ENCODE results near the gene XPR1.

XPR1 gene

GRCh38 chr1:180620581-180620980 lies 11.2 kb upstream of the XPR1 start:
- H2AFZ ChIP-seq (ENCODE audit: low read length), result no peak overlapping the region
- H3K79me2 ChIP-seq (ENCODE audit: insufficient read depth, low read length), result no peaks in the 10 kb centered on the region
- no peak for TF ChIP-seq EZH2phosphoT487 (IDR thresholded peaks at IDR 0.05; ENCODE audit: borderline replicate concordance)
- TF ChIP-seq, protein P1, sequence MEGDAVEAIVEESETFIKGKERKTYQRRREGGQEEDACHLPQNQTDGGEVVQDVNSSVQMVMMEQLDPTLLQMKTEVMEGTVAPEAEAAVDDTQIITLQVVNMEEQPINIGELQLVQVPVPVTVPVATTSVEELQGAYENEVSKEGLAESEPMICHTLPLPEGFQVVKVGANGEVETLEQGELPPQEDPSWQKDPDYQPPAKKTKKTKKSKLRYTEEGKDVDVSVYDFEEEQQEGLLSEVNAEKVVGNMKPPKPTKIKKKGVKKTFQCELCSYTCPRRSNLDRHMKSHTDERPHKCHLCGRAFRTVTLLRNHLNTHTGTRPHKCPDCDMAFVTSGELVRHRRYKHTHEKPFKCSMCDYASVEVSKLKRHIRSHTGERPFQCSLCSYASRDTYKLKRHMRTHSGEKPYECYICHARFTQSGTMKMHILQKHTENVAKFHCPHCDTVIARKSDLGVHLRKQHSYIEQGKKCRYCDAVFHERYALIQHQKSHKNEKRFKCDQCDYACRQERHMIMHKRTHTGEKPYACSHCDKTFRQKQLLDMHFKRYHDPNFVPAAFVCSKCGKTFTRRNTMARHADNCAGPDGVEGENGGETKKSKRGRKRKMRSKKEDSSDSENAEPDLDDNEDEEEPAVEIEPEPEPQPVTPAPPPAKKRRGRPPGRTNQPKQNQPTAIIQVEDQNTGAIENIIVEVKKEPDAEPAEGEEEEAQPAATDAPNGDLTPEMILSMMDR (conservative IDR thresholded peaks at IDR 0.05; ENCODE audit: low read length), result no peak

GRCh38 chr1:180622658-180623508 lies 8.9 kb upstream of the XPR1 start:
- H3K4me1 ChIP-seq (ENCODE audit: insufficient read depth, low read length, poor library complexity, severe bottlenecking), result no peaks in the 10 kb centered on the region
- H3K4me3 ChIP-seq (ENCODE audit: low read length, poor library complexity, severe bottlenecking), result no peak overlapping the region
- H3K4me2 ChIP-seq (ENCODE audit: low read depth, low read length, poor library complexity, severe bottlenecking), result no peak overlapping the region
- H3K27me3 ChIP-seq (ENCODE audit: insufficient read depth, low read length, poor library complexity, severe bottlenecking), result no peaks in the 10 kb centered on the region
- no peaks in the 10 kb centered on the region for H4K20me1 ChIP-seq (ENCODE audit: insufficient read depth, low read length, poor library complexity, severe bottlenecking)
- H3K36me3 ChIP-seq (ENCODE audit: insufficient read depth, low read length), result no peaks in the 10 kb centered on the region
- H2AFZ ChIP-seq (ENCODE audit: low read length), result no peak overlapping the region
- H3F3A ChIP-seq (ENCODE audit: low read depth), result no peaks in the 10 kb centered on the region
- TF ChIP-seq EZH2phosphoT487 (IDR thresholded peaks at IDR 0.05; ENCODE audit: borderline replicate concordance), result no peak
- TF ChIP-seq, protein P1 (conservative IDR thresholded peaks at IDR 0.05; ENCODE audit: low read length), result no peak
- H3K9me3 ChIP-seq (ENCODE audit: insufficient read depth, low read depth, low read length), result no peaks in the 10 kb centered on the region
- no peaks in the 10 kb centered on the region for H3K79me2 ChIP-seq (ENCODE audit: insufficient read depth, low read length)
- H3K9me2 ChIP-seq (replicated peaks; ENCODE audit: low read depth, low read length), result no peaks in the 10 kb centered on the region
- H3K9ac ChIP-seq (ENCODE audit: low read depth, low read length, poor library complexity, severe bottlenecking), result no peak overlapping the region

More at GRCh38 chr1:180620581-180620980, 11.2 kb upstream of the XPR1 start:
- Histone ChIP-seq H3F3A (ENCODE audit: low read depth) (no peaks in the 10 kb centered on the region), H3K9me2 (replicated peaks; ENCODE audit: low read depth, low read length) (no peaks in the 10 kb centered on the region), H3K36me3 (ENCODE audit: insufficient read depth, low read length) (no peaks in the 10 kb centered on the region), H3K9me3 (ENCODE audit: insufficient read depth, low read depth, low read length) (no peaks in the 10 kb centered on the region), H3K27me3 (ENCODE audit: insufficient read depth, low read length, poor library complexity, severe bottlenecking) (no peaks in the 10 kb centered on the region), H3K4me2 (ENCODE audit: low read depth, low read length, poor library complexity, severe bottlenecking) (no peak overlapping the region), H3K4me1 (ENCODE audit: insufficient read depth, low read length, poor library complexity, severe bottlenecking) (no peaks in the 10 kb centered on the region), H4K20me1 (ENCODE audit: insufficient read depth, low read length, poor library complexity, severe bottlenecking) (no peaks in the 10 kb centered on the region), H3K9ac (ENCODE audit: low read depth, low read length, poor library complexity, severe bottlenecking) (no peak overlapping the region), H3K4me3 (ENCODE audit: low read length, poor library complexity, severe bottlenecking) (no peak overlapping the region)

DNA sequence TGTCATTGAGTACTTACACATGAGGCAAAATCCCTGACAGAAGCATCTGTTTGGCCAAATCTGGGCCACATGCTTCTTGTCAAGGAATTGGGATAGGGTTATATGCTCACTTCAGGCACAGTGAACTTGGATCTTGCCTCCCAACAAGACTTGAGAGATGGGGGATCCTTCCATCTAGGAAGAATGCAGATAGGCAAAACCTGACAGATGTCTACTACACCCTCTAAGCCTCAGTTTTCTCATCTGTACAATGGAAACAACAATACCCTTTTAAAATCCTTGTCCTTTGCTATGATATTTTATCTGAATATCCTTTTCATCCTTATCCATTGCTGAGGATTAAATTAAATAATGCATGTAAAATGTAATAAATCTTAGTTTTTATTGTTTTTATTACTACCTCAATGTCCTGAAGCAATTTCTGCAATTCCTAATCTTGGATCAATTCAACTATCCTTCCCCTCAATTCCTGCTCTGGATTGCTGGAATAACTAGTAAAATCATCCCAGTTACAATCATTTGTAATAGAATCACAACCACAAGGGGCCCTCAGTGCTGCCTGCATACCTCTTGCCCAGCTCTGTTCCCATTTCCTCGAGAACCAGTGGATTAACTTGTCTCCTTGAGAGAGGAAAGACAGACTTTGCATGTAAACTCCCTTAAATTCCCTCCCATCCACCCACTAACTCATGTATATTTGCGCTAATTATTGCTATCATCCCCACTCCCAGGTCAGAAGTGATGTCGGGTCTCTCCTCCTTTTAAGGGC lies 8.1 kb upstream of the XPR1 start:
- H4K20me1 ChIP-seq (ENCODE audit: insufficient read depth, low read length, poor library complexity, severe bottlenecking), result no peaks in the 10 kb centered on the region
- no peaks in the 10 kb centered on the region for H3K9me3 ChIP-seq (ENCODE audit: insufficient read depth, low read depth, low read length)
- H3K79me2 ChIP-seq (ENCODE audit: insufficient read depth, low read length), result no peaks in the 10 kb centered on the region
- H3K36me3 ChIP-seq (ENCODE audit: insufficient read depth, low read length), result no peaks in the 10 kb centered on the region
- H3K27me3 ChIP-seq (ENCODE audit: insufficient read depth, low read length, poor library complexity, severe bottlenecking), result no peaks in the 10 kb centered on the region
- no peaks in the 10 kb centered on the region for H3F3A ChIP-seq (ENCODE audit: low read depth)
- H3K4me2 ChIP-seq (ENCODE audit: low read depth, low read length, poor library complexity, severe bottlenecking), result no peak overlapping the region
- TF ChIP-seq, protein P1 (conservative IDR thresholded peaks at IDR 0.05; ENCODE audit: low read length), result no peak; the same call in 1 of the 2 replicates
- no peak for TF ChIP-seq EZH2phosphoT487 (IDR thresholded peaks at IDR 0.05; ENCODE audit: borderline replicate concordance)
- H3K9me2 ChIP-seq (replicated peaks; ENCODE audit: low read depth, low read length), result no peaks in the 10 kb centered on the region
- no peak overlapping the region for H3K9ac ChIP-seq (ENCODE audit: low read depth, low read length, poor library complexity, severe bottlenecking)
- no peaks in the 10 kb centered on the region for H3K4me1 ChIP-seq (ENCODE audit: insufficient read depth, low read length, poor library complexity, severe bottlenecking)
- no peak overlapping the region for H3K4me3 ChIP-seq (ENCODE audit: low read length, poor library complexity, severe bottlenecking)
- no peak overlapping the region for H2AFZ ChIP-seq (ENCODE audit: low read length)

Data from Loucy (cell line).